HEK293T (cell line): Measurements from ENCODE around the gene ASTN2.

Experiments used
- CTCF ChIA-PET: fragments of 350-600 bp; formaldehyde crosslinking; extraction: SDS; loops from one replicate; lab custom pipeline; 2021; ENCODE audit warnings: antibody characterized with exemption, inconsistent platforms; lab: Yijun Ruan, JAX
- POLR2A ChIA-PET: fragments of 350-600 bp; formaldehyde crosslinking; extraction: SDS; loops from one replicate; lab custom pipeline; 2020; ENCODE audit warnings: antibody characterized with exemption, inconsistent platforms; lab: Yijun Ruan, JAX
- DNase-seq: peaks from one replicate; pipeline ENCODE4 v3.0.0; 2012; ENCODE audit warnings: mixed read lengths; ENCODE audit errors: extremely low spot score
- ARNT ChIP-seq: fragments of 450-650 bp; IDR thresholded peaks from 2 replicates; pipeline ENCODE4 v1.6.1; 2017; ENCODE audit warnings: mild to moderate bottlenecking
- BHLHE40 ChIP-seq: fragments of 450-650 bp; IDR thresholded peaks from 2 replicates; pipeline ENCODE4 v1.6.1; 2016; ENCODE audit warnings: mild to moderate bottlenecking, moderate library complexity, borderline replicate concordance
- CTBP1 ChIP-seq: fragments of 450-650 bp; IDR thresholded peaks from 2 replicates; pipeline ENCODE4 v1.6.1; 2016; ENCODE audit warnings: borderline replicate concordance
- ELF4 ChIP-seq: fragments of 450-650 bp; IDR thresholded peaks from 2 replicates; pipeline ENCODE4 v1.6.1; 2017; ENCODE audit warnings: antibody characterized with exemption
- FOXA1 ChIP-seq: fragments of 450-650 bp; IDR thresholded peaks from 2 replicates; pipeline ENCODE4 v1.6.1; 2016; ENCODE audit warnings: mild to moderate bottlenecking
- FOXK2 ChIP-seq: fragments of 450-650 bp; IDR thresholded peaks from 2 replicates; pipeline ENCODE4 v1.6.1; 2016; ENCODE audit warnings: mild to moderate bottlenecking
- FOXM1 ChIP-seq: fragments of 450-650 bp; IDR thresholded peaks from 2 replicates; pipeline ENCODE4 v1.6.1; 2017; ENCODE audit warnings: mild to moderate bottlenecking, borderline replicate concordance
- HDGF ChIP-seq: fragments of 450-650 bp; IDR thresholded peaks from 2 replicates; pipeline ENCODE4 v1.6.1; 2017; ENCODE audit warnings: antibody characterized with exemption, borderline replicate concordance
- L3MBTL2 ChIP-seq: fragments of 450-650 bp; conservative IDR thresholded peaks from 2 replicates; pipeline ENCODE4 v1.6.1; 2016; ENCODE audit warnings: mild to moderate bottlenecking
- LEF1 ChIP-seq: fragments of 450-650 bp; IDR thresholded peaks from 2 replicates; pipeline ENCODE4 v1.6.1; 2017; ENCODE audit warnings: mild to moderate bottlenecking, borderline replicate concordance
- NFRKB ChIP-seq: fragments of 450-650 bp; IDR thresholded peaks from 2 replicates; pipeline ENCODE4 v1.6.1; 2016; ENCODE audit warnings: mild to moderate bottlenecking, moderate library complexity
- PKNOX1 ChIP-seq: fragments of 450-650 bp; IDR thresholded peaks from 2 replicates; pipeline ENCODE4 v1.6.1; 2016
- SP1 ChIP-seq: fragments of 450-650 bp; IDR thresholded peaks from 2 replicates; pipeline ENCODE4 v1.6.1; 2017
- SUZ12 ChIP-seq: fragments of 450-650 bp; IDR thresholded peaks from 2 replicates; pipeline ENCODE4 v1.6.1; 2016; ENCODE audit warnings: mild to moderate bottlenecking
- TARDBP ChIP-seq: fragments of 450-650 bp; IDR thresholded peaks from 2 replicates; pipeline ENCODE4 v1.6.1; 2016
- ZNF384 ChIP-seq: fragments of 450-650 bp; IDR thresholded peaks from 2 replicates; pipeline ENCODE4 v1.6.1; 2016

Gene ASTN2

GRCh38 chr9:116432051-116432450, 982.8 kb downstream of the ASTN2 start:
- ChIA-PET CTCF (no interaction called here), POLR2A (no interaction called here)
- TF ChIP-seq NFRKB: no peak
- TF ChIP-seq LEF1: no peak
- no peak for TF ChIP-seq HDGF
- TF ChIP-seq L3MBTL2: no peak
- no peak for TF ChIP-seq BHLHE40
- TF ChIP-seq TARDBP: no peak
- no peak for TF ChIP-seq ELF4
- TF ChIP-seq SUZ12: no peak
- no peak for TF ChIP-seq ARNT
- DNase-seq: no peak

GRCh38 chr9:116430849-116431248, 984.0 kb downstream of the ASTN2 start:
- no peak for DNase-seq
- ChIA-PET POLR2A (no interaction called here), CTCF (no interaction called here)

GRCh38 chr9:116425244-116425643, 989.6 kb downstream of the ASTN2 start:
- no peak for DNase-seq
- POLR2A ChIA-PET: no interaction called here
- TF ChIP-seq LEF1 (no peak), BHLHE40 (no peak), PKNOX1 (no peak), ZNF384 (no peak), ELF4 (no peak), HDGF (no peak), SP1 (no peak), FOXA1 (no peak)
- CTCF ChIA-PET: no interaction called here

More at GRCh38 chr9:116430849-116431248, 984.0 kb downstream of the ASTN2 start:
- TF ChIP-seq TARDBP (no peak), BHLHE40 (no peak), SUZ12 (no peak)

GRCh38 chr9:116423149-116423548, 991.7 kb downstream of the ASTN2 start:
- POLR2A ChIA-PET: no interaction called here
- no peak for DNase-seq

GRCh38 chr9:116422119-116422979, 992.5 kb downstream of the ASTN2 start:
- CTCF ChIA-PET: no interaction called here

More at GRCh38 chr9:116423149-116423548, 991.7 kb downstream of the ASTN2 start:
- CTCF ChIA-PET: no interaction called here
- TF ChIP-seq FOXM1: no peak
- no peak for TF ChIP-seq FOXK2
- TF ChIP-seq HDGF: no peak
- no peak for TF ChIP-seq FOXA1
- no peak for TF ChIP-seq BHLHE40
- TF ChIP-seq PKNOX1: no peak
- no peak for TF ChIP-seq L3MBTL2
- no peak for TF ChIP-seq SP1
- TF ChIP-seq ELF4: no peak
- TF ChIP-seq LEF1: no peak
- no peak for TF ChIP-seq CTBP1
- no peak for TF ChIP-seq NFRKB
- TF ChIP-seq ZNF384: no peak
- no peak for TF ChIP-seq TARDBP
- no peak for TF ChIP-seq SUZ12
- no peak for TF ChIP-seq ARNT

GRCh38 chr9:116420993-116421538, 993.8 kb downstream of the ASTN2 start:
- TF ChIP-seq FOXK2 (no peak), BHLHE40 (no peak), NFRKB (no peak), ELF4 (no peak), LEF1 (no peak), ZNF384 (no peak), FOXA1 (no peak), SUZ12 (no peak), FOXM1 (no peak), TARDBP (no peak), CTBP1 (no peak), HDGF (no peak), L3MBTL2 (no peak), PKNOX1 (no peak), ARNT (no peak), SP1 (no peak)
- CTCF ChIA-PET: no interaction called here
- no peak for DNase-seq
- POLR2A ChIA-PET: no interaction called here

More at GRCh38 chr9:116422119-116422979, 992.5 kb downstream of the ASTN2 start:
- POLR2A ChIA-PET: no interaction called here
- no peak for DNase-seq
- TF ChIP-seq L3MBTL2: no peak
- TF ChIP-seq HDGF: no peak
